ENCODE results near the gene TTYH1.

- TF ChIP-seq, protein P1, sequence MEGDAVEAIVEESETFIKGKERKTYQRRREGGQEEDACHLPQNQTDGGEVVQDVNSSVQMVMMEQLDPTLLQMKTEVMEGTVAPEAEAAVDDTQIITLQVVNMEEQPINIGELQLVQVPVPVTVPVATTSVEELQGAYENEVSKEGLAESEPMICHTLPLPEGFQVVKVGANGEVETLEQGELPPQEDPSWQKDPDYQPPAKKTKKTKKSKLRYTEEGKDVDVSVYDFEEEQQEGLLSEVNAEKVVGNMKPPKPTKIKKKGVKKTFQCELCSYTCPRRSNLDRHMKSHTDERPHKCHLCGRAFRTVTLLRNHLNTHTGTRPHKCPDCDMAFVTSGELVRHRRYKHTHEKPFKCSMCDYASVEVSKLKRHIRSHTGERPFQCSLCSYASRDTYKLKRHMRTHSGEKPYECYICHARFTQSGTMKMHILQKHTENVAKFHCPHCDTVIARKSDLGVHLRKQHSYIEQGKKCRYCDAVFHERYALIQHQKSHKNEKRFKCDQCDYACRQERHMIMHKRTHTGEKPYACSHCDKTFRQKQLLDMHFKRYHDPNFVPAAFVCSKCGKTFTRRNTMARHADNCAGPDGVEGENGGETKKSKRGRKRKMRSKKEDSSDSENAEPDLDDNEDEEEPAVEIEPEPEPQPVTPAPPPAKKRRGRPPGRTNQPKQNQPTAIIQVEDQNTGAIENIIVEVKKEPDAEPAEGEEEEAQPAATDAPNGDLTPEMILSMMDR (conservative IDR thresholded peaks at IDR 0.05 in 1 of 2, IDR thresholded peaks at IDR 0.05 in 1 of 2; ENCODE audit: low read depth in 1 of 2, low read length in 2 of 2): no peak
- TF ChIP-seq EZH2 (IDR thresholded peaks at IDR 0.05; ENCODE audit: low read length, missing control alignments): no peak
Observed at GRCh38 chr19:54464630-54465425, 49.6 kb downstream of the TTYH1 start.

Measured in fibroblast of lung (primary cell).